BJ (cell line): ENCODE results near the gene ALS2CL. TPM values are rescaled to one million over a fixed set of nuclear protein-coding genes. Genes with fewer than 3 reads are reported as not detected.

Experiments used
- CTCF ChIA-PET: fragments of 350-600 bp; formaldehyde crosslinking; extraction: SDS; loops from one replicate; lab custom pipeline; 2021; ENCODE audit warnings: antibody characterized with exemption, inconsistent platforms; lab: Yijun Ruan, JAX
- POLR2A ChIA-PET: fragments of 300-600 bp; sonication (Branson Sonifier 250); formaldehyde crosslinking; extraction: SDS; loops from one replicate; lab custom pipeline; 2021; ENCODE audit warnings: antibody characterized with exemption; lab: Charles Lee
- DNase-seq: peaks from one replicate; pipeline ENCODE4 v3.0.0-alpha.2; 2011; ENCODE audit warnings: low read depth
- H3K27me3 ChIP-seq: 2 replicates; pipeline ENCODE4 v1.6.0; 2011; ENCODE audit warnings: low read length; ENCODE audit not compliant: control insufficient read depth, insufficient read depth
- H3K36me3 ChIP-seq: 2 replicates; pipeline ENCODE4 v1.5.1; 2011; ENCODE audit warnings: low read length; ENCODE audit not compliant: control insufficient read depth, insufficient read depth
- H3K4me3 ChIP-seq: 2 replicates; pipeline ENCODE4 v1.5.1; 2011; ENCODE audit warnings: low read depth, mild to moderate bottlenecking, control low read depth, low read length
- CTCF ChIP-seq: IDR thresholded peaks from 2 replicates; pipeline ENCODE4 v1.5.1; 2011; ENCODE audit warnings: low read depth, mild to moderate bottlenecking, control low read depth, inconsistent platforms, low read length, moderate library complexity; ENCODE audit not compliant: insufficient read depth
- polyA plus RNA-seq: library from polyadenylated mRNA; depleted of rRNA; stranded (reverse); fragments of >200 nt; gene quantifications from 2 replicates; pipeline ENCODE4 v1.2.3, GENCODE V29; 2011

Gene ALS2CL
- polyA plus RNA-seq, 1 experiment, result 7.2 TPM

- ChIA-PET CTCF (interaction anchor here (0.5 kb wide), 1 partner anchor 199 kb away, joined by 3 read pairs; no protein-coding TSS in a partner anchor), POLR2A (no interaction called here)
- TF ChIP-seq CTCF, result no peak
- Histone ChIP-seq H3K27me3 (no peaks in the 10 kb centered on the region), H3K36me3 (no peaks in the 10 kb centered on the region; the same call in 1 of the 2 replicates), H3K4me3 (no peak overlapping the region)
- no peak for DNase-seq
These were observed 10.5 kb downstream of the ALS2CL start for GRCh38 chr3:46682974-46683373.

- no peak for TF ChIP-seq CTCF
- ChIA-PET CTCF (no interaction called here), POLR2A (no interaction called here)
- Histone ChIP-seq H3K27me3 (no peaks in the 10 kb centered on the region), H3K4me3 (no peak overlapping the region), H3K36me3 (no peaks in the 10 kb centered on the region; the same call in 1 of the 2 replicates)
- no peak for DNase-seq
These were observed 11.5 kb downstream of the ALS2CL start for GRCh38 chr3:46681856-46682540.

GRCh38 chr3:46681387-46681786, 12.1 kb downstream of the ALS2CL start:
- ChIA-PET CTCF (no interaction called here), POLR2A (no interaction called here)
- no peak for DNase-seq
- no peaks in the 10 kb centered on the region; the same call in 1 of the 2 replicates for H3K36me3 ChIP-seq
- no peak overlapping the region for H3K4me3 ChIP-seq
- H3K27me3 ChIP-seq, result no peaks in the 10 kb centered on the region
- TF ChIP-seq CTCF, result no peak

- no peak for DNase-seq
- Histone ChIP-seq H3K27me3 (no peaks in the 10 kb centered on the region), H3K4me3 (no peak overlapping the region), H3K36me3 (no peaks in the 10 kb centered on the region)
- POLR2A ChIA-PET, result no interaction called here
- no peak for TF ChIP-seq CTCF
- CTCF ChIA-PET, result no interaction called here
These were observed 13.1 kb downstream of the ALS2CL start for GRCh38 chr3:46680298-46680826.

- H3K36me3 ChIP-seq, result no peaks in the 10 kb centered on the region
- TF ChIP-seq CTCF, result no peak
- H3K27me3 ChIP-seq, result no peaks in the 10 kb centered on the region
- ChIA-PET CTCF (no interaction called here), POLR2A (no interaction called here)
- DNase-seq, result no peak
- no peak overlapping the region for H3K4me3 ChIP-seq
These were observed 13.8 kb downstream of the ALS2CL start for GRCh38 chr3:46679681-46680080.
